HG02678 (cell line): ENCODE data around the gene DGCR8.
A peak's percentile ranks its signal among the peaks of the same experiment; 100 is the strongest.
"Not testable (repeated sequence)": the region's sequence is repeated elsewhere in the genome, so short reads cannot be mapped to it uniquely, and the experiment has no call there.

Experiments
- ATAC-seq: cut with Tn5 transposase; IDR thresholded peaks from one replicate; pipeline ENCODE4 v1.9.1; 2021; ENCODE audit warnings: mild to moderate bottlenecking, moderate library complexity; ENCODE audit not compliant: unreplicated experiment

DGCR8 gene

DNA sequence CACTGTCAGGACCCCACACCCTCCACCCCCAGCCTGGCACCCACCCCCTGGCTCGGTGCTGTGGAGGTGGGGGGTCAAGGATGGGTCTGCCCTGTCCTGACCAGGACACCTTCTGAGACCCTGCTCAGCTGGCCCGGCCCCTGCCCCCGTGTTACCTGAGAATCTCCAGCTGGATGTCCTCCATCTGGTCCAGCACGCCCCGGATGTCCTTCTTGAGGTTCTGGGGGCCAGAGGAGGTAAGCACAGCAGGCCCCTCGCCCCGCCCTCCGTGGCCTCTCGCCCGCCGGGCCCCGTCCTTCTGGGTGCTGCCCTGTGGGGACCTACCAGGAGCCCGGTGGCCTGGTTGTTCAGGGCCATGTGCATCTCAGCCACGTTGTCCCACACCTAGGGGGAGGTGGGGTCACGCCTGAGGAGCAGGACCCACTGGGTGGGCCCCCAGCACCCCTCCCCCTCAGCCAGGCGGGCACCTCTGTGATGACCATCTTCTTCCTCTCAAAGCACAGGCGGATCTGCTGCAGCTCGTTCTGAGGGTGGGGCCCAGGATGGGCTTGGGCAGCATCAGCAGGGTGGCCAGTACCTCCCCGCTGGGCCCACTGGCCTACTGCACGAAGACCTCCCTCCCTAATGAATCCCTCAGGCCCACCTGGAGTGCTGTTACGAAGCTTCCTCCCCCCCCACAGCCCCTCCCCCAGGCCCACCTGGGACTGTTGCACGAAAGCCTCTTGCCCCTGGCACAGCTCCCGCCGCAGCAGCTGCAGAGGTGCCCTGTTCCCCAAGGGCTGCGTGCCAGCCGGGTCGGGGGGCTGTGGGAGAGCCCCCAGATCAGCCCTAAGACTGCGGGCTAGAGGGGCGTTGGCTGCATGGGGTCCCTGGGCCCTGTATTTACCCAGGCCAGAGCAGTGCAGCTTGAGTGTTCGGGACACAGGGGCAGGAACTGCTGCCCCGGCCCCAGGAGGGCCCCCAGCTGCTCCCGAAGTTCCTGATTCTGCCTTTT is 69.5 kb downstream of the DGCR8 start:
- no peak for ATAC-seq

DNA sequence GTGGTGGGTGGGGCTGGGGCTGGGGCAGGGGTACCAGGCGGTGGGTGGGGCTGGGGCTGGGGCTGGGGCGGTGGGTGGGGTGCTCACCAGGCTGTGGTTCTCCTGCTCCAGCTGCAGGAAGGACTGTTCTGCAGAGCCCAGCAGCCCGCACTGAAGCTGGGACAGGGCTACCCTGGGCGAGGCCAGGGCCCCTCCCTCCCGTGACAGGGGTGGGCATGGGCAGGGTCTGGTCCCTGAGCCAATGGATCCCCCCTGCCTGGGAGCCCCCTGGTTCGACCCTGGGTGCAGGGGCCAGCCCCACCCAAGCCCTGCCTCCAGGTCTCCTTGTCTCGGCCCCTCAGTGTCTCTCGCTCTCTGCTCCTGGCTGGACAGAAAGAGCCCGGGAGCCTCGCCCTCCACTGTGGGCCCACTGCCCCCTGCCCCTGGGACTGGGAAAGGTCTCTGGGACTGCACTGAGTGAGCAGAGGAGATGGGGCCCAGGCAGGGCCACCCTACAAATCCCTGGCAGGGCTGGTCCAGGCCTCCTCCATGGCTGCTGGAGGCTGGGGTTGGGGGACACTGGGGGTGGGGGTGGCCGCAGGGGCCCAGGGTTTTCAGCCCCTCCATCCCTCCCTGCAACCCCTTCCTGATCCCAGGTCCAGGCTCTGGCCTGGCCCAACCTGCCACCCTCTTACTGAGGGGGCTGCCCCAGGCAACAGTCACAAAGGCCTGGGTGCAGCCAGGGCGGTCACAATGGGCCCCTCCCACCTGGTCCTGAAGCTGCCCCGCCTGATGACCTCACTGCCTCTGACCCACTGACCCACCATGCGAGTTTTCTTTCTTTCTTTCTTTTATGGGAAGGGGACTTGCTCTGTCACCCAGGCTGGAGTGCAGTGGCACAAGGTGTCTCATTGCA is 70.6 kb downstream of the DGCR8 start, which contains the start of gene CCDC188:
CCDC188 (minus strand) TSS at position 675 of the 895 bp plus-strand sequence; CDS start at position 606, 69 bp downstream.
- no peak for ATAC-seq

DNA sequence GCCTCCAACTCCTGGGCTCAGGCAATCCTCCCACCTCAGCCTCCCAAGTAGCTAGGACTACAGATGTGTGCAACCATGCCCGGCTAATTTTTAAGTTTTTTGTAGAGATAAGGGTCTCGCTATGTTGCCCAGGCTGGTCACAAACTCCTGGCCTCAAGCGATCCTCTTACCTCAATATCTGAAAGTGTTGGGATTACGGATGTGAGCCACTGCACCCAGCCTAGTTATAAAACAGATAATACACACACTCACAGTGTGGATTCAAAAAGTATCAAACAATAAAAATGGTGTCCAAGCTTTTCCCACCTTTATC is 71.2 kb downstream of the DGCR8 start:
- ATAC-seq = no peak

DNA sequence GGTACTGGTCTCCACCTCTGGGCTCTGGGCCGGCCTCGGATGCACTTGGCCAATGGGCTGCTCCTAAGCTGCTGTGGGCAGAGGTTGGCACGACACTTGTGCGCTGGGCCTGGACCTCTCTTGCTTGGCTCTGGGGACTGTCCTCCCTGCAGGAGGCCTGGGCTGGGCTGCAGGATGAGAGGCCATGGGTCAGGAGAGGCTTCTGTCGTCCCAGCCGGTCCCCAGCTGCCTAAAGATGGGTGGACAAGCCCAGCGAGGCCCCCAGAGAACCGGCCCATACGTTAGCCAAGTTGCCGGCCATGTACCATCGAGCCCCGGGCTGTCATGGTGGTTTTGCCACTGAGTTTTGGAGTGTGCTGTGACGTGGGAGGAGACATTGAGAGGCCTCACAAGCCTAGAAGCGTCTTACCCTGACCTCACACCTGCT is 72.4 kb downstream of the DGCR8 start:
- no peak for ATAC-seq

DNA sequence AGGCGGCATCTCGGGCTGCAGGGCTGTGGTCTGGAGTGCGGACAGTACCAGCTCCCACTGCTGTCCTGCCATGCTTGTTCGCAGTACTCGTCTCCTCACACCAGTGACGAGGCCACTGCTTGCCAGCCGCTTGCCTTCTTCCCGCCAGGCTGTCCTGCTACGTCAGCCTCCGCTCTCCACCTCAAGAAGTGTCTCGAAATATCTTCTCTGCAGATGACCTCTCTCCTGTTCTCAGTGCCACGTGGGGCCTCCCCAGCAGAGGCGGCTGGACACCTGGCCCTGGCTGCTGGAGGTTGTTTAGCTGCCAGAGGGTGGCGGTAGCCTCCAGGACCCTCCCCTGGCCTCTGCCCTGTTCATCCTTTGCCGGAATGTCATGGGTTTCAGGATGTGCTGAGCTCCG is 73.9 kb downstream of the DGCR8 start:
- ATAC-seq = no peak

DNA sequence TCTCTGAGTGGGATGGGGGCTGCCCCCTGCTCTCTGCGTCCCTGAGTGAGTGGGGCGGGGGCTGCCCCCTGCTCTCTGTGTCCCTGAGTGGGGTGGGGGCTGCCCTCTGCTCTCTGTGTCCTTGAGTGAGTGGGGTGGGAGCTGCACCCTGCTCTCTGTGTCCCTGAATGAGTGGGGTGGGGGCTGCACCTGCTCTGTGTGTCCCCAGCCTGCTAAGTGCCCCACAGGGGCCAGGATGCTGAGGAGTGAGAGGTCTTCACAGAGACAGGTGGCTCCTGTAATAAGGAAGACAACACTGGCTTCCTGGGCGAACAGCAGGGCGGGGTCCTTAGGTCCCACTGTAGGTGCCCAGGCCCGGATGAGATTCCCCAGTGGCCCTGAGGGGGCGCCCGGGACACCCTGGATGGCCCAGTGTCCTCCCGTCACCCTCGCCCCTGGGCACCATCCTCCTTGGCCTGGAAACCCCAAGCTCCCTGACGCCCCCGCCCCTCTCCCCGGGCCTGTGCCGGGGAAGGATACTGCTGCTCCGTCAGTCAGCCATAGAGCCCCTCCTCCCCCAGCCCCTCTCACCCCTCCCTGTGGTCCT is 74.7 kb downstream of the DGCR8 start:
- ATAC-seq = no peak

DNA sequence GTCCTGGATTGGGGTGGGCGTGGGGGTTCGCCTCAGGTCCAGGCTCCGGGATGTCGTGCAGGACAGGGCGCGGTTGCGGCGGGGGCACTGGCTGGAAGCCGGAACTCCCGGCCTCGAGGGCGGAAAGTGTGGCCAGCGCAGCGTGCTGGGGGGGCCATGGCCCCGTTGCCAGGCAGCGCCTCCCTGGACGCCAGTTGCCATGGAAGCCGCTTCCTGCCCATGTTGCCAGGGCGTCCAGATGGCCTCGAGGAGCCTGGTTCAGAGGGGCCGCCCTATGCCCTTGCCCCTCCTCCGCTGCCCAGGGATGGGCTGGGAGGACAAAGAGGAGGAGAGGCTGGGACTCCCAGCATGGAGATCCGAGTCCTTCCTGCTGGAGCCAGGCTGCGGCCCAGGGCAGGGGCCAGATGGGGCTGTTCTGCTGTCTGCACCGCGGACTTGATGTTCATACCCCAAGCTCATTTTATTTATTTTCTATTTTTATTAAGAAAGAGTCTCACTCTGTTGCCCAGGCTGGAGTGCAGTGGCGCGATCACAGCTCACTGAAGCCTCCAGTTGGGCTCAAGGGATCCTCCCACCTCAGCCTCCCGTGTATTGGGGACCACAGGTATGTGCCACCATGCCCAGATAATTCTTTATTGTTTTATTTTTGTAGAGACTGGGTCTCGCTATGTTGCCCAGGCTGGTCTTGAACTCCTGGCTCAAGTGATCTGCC is 75.4 kb downstream of the DGCR8 start:
- ATAC-seq = no peak

DNA sequence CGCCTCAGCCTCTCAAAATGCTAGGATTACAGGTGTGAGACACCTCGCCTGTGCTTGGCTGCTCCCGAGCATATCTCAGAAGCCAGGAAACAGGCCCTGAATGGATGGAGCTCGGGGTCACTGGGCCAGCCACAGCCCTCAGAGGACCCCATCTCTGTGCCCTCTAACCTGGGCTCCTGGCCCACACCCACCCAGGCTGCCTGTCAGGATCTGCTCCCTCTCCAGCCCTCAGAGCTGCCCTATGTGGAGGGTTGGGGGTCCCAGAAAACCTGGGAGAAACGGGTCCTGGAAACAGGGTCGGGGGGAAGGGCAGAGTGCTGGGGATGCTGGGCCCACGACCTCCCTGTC is 76.0 kb downstream of the DGCR8 start:
- ATAC-seq = no peak

DNA sequence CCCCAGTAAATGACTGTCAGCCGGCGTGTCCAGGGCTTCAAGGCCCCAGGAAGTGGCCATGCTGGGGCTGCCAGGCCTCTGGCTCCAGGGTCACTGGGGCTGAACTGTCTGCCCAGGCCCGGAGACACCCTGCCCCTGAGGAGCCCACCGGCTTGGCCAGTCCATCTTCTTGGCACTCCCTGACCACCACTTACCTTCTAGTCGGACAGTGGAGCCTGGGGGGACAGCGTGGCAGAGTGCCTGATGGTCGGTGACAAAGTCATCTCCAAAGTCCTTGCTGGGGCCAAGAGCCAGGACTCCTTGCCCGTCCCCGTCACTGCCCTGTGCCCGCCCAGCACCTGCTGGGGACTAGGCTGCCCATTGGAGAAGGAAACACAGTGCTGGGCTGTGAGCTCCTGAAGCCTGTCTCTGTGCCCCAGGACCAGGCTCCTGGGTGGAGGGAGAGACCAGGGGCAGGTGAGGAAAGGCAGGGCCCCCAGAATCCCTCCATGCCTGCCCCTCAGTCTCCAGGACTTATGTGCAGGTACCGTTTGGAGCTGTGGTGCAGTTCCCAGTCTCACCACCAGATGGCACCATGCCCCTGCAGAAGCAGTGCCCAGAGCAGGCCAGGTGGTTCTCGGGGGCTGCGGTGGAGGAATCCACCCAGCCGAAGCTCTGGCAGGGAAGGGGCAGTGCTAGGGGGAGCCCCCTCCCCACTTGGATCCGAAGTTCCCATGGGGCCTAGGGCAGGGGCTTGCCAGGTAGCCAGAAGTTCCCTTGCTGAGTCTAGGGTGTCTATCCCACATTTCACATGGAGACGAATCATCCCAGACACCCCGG is 76.8 kb downstream of the DGCR8 start:
- peak; percentile 51 for ATAC-seq

DNA sequence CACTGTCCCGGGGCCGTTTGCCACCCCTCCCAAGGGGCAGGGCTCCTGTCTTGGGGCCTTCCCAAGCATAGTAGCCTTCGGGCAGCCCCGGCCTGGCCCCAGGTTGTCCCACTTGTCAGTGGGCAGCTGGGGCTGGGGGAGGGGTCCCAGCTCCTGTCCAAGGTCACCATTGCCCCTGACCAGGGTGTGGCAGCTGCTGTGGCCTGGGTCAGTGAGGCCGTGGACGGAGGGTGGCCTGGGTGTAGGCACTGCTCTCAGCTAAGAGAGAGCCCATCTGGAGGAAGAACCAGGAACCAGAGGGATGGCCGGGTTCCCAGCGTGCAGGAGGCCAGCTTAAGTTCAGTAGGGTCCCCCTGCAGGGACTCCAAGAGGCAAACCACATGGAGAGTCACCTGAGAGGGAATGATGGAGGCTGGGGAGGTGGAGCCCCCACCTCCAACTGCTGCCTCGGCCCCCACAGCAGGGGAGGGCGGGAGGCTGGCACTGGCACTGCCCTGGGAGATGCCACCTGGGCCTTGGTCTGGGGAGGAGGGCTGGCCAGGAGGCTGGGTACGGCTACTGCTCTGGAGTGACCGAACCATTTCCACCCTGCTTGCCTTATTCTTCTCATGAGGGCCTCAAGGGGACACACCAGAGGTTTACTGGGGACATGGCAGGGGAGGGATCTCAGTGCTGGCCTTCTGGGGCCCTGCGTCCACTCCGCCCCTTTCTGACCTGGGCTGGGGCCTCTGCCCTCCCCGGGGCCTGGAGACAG is 77.6 kb downstream of the DGCR8 start:
- no peak for ATAC-seq

DNA sequence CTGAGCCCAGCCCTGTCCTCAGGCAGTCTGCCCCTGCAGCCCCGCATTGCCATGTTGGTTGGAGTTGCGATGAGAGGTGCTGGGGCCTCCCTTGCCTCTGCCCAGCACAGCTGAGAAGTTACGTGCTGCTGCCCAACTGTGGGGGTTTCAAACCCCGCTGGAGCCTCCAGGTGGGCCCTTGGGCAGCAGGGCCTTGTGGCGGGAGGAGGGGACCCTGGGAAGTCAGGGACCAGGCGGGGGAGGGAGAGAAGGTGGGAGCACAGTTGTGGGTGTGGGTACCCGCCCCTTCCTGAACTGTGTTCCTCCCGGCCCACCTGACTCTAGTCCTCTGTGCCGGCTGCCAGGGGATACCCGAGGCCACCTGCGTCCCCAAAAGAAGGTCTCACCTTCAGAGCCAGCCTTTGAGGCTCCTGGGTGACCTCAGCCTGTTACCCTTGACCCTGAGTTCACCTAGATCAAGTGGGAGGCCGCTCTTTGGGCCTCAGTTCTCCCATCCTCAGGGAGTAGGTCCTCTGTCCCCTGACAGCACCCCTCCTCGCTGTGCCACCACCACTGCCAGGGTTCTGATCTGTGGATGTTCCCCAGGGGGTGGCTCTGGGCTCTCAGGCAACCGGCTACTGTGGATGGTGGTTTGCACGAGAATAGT is 78.5 kb downstream of the DGCR8 start:
- ATAC-seq = no peak

DNA sequence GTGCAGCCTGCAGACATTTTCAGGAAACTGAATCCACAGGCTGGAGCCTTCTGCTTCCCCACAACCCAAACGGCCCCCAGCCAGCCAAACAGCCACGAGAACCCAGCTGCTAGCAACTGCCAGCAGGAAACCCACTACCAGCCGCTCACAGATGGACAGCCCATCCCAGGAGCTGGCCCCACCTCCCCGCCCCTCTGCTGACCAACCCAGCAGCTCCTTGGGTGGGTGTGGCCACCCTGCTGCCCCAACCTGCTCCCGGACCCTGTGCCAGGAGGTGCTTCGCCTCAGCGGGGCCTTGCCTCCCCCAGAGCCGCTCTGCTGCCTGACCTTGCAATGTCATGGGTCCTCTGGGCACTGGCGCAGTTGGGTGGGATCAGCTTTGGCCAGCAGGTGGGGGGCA is 79.0 kb downstream of the DGCR8 start:
- ATAC-seq = no peak

DNA sequence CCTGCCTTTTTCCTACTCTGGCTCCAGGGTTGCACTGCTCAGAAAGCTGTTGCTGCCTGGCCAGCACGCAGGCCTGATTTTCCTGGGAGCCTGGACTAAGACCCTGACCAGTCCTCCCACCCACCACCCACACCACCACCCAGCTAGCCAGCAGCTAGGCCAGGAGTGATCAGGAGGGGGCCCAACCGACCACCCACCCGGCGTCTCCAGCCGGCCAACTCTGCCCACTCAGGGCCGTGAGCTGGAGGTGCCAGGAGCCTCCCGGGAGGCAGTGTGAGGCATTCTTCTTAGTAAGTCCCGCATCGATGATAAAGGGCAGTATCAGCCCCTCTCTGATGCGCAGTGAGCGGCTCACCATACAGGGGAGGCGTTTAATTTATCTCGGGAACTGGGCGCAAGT is 79.5 kb downstream of the DGCR8 start:
- not testable (repeated sequence) for ATAC-seq

DNA sequence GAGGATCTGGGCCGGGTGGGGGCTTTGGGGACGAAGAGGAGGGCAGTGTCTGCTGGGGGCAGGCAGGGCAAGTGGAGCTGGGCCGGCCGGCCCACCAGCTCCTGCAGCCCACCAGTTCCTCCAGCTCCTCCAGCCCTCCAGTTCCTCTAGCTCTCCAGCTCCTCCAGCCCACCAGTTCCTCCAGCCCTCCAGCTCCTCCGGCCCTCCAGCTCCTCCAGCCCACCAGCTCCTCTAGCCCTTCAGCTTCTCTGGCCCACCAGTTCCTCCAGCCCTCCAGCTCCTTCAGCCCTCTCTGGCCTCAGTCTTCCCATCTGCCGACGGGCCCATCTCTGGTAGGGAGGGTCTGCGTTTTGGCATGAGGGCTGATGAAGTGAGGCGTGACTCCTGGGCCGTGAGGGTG is 80.0 kb downstream of the DGCR8 start:
- no peak for ATAC-seq
